Rectal smooth muscle tissue (tissue), 1 donor: ENCODE data around the gene EDEM2.

Source experiments
- H3K27ac ChIP-seq: one replicate; pipeline ENCODE4 v1.7.0; 2013; ENCODE audit warnings: low read depth, low read length, inconsistent platforms
- H3K27me3 ChIP-seq: one replicate; pipeline ENCODE4 v1.7.0; 2013; ENCODE audit warnings: low read length; ENCODE audit not compliant: control insufficient read depth, insufficient read depth
- H3K36me3 ChIP-seq: one replicate; pipeline ENCODE4 v1.7.0; 2013; ENCODE audit warnings: low read length; ENCODE audit not compliant: control insufficient read depth, insufficient read depth
- H3K4me1 ChIP-seq: one replicate; pipeline ENCODE4 v1.7.0; 2013; ENCODE audit warnings: low read length; ENCODE audit not compliant: control insufficient read depth, insufficient read depth
- H3K4me3 ChIP-seq: one replicate; pipeline ENCODE4 v1.7.0; 2013; ENCODE audit warnings: low read length
- H3K9ac ChIP-seq: one replicate; pipeline ENCODE4 v1.7.0; 2013; ENCODE audit warnings: low read length

EDEM2 gene

DNA sequence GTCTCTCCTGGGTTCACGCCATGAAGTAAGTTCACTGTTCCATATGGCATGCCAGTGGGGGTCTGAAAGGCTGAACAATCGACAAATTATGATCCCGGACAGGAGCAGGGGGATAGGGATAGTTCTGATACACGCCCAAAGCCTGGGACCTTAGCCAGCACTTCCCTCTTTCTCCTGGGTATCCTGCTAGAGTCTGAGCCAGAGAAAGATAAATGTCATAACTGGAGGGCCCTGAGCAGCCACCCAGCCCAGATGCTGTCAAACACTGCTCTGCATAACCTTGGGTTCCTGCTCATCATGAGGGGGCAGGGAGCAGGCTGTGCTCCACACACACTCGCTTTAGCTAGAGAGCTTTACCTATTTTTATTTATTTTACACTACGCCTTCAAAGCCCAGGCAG is 12.3 kb downstream of the EDEM2 start:
- H3K4me3 ChIP-seq = no peak overlapping the region
- peaks cover 17% of the 10 kb centered on the region for H3K36me3 ChIP-seq
- no peaks in the 10 kb centered on the region for H3K27me3 ChIP-seq
- H3K9ac ChIP-seq = no peak overlapping the region
- no peaks in the 10 kb centered on the region for H3K4me1 ChIP-seq
- H3K27ac ChIP-seq = no peak overlapping the region

DNA sequence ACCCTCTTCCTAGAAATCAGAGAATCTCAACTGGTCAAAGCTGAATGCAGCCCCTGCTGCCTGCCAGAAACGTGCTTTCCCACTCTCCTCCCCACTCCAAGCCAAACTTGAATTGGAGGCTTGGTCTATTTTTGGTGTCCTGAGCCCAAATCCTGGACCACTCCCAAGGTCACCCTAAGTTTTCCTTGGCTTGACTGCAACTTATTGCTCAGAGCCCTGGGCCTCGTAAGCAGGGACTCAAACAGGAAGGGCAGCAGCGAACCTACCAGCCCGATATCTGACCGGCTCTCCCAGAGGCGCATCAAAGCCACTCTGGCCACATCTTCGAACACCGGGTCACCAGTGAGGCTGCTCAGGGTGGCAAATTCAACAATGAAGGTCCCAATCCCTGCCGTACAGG is 12.7 kb downstream of the EDEM2 start:
- peaks cover 17% of the 10 kb centered on the region for H3K36me3 ChIP-seq
- no peak overlapping the region for H3K9ac ChIP-seq
- H3K27ac ChIP-seq = no peak overlapping the region
- H3K4me3 ChIP-seq = no peak overlapping the region
- H3K4me1 ChIP-seq = no peaks in the 10 kb centered on the region
- H3K27me3 ChIP-seq = no peaks in the 10 kb centered on the region

DNA sequence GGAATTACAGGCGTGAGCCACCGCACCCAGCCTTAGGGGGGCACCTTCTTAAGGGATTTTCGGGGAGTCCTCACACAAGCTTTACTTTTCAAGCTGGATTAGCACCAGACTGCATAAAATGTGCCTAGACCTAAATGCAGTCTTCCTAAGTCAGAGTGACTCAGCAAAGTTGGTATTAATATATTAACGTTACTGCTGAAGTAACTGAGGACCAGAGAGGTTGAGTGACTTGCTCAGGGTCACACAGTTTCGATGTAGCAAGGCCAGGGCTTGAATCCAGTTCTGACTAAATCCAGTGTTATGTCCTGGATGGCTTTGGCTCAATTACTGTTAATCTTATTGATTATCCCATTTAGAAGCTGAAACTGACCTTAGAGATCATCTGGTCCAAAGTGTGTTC is 13.4 kb downstream of the EDEM2 start:
- Histone ChIP-seq H3K36me3 (peaks cover 17% of the 10 kb centered on the region), H3K4me3 (no peak overlapping the region), H3K9ac (no peak overlapping the region), H3K4me1 (no peaks in the 10 kb centered on the region), H3K27ac (no peak overlapping the region), H3K27me3 (no peaks in the 10 kb centered on the region)

DNA sequence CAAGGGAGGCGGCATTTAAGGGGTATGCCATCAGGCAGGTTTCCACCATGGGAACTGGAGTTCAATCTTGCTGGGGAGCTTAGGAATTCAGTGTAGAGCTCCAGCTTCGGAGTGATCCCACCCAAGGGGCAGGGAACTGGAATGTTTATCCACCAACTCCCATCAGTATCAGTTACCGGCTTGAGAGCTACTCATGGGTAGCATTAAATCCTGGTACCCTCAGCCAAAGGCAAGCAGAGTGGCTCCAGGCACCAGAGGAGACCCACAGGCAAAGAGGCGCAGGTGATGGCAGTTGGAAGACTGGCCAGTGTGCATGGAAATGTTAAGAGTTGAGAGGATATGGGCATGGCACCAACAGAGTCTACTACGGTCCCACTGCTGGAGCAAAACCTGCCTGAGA is 14.1 kb downstream of the EDEM2 start:
- Histone ChIP-seq H3K36me3 (peaks cover 15% of the 10 kb centered on the region), H3K4me1 (no peaks in the 10 kb centered on the region), H3K27me3 (no peaks in the 10 kb centered on the region), H3K27ac (no peak overlapping the region), H3K4me3 (no peak overlapping the region), H3K9ac (no peak overlapping the region)

DNA sequence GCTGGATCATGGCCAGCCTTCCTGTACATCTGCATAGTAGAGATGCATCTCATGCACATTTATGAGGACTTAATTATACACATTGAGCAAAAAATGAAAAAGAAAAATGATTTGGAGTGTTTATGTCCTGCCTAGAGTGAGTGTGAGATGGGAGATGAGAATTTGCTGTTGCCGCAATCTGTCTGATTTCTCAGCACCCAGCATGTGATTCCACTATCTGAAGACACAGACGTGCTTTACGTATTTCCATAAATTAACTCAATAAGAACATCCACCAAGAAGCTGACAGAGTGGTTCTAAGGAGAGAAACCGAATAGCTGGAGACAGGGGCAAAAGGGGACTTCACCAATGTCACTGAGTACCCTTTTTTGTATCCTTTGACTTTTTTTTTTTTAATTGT is 15.2 kb downstream of the EDEM2 start:
- Histone ChIP-seq H3K27me3 (no peaks in the 10 kb centered on the region), H3K9ac (no peak overlapping the region), H3K27ac (no peak overlapping the region), H3K4me3 (no peak overlapping the region), H3K36me3 (peaks cover 8% of the 10 kb centered on the region), H3K4me1 (no peaks in the 10 kb centered on the region)

DNA sequence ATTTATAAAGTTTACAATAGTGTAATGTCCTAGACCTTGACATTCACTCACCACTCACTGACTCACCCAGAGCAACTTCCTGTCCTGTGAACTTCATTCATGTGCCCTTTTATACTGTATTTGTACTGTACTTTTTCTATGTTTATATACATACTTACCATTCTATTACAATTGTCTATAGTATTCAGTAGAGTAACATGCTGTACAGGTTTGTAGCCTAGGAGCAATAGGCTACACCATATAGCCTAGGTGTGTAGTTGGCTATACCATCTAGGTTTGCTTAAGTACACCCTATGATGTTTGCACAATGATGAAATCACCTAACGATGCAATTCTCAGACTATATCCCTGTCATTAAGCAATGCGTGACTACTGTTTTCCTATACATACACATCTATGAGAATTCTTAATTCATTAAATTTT is 17.5 kb downstream of the EDEM2 start:
- H3K27me3 ChIP-seq = no peaks in the 10 kb centered on the region
- no peak overlapping the region for H3K27ac ChIP-seq
- no peaks in the 10 kb centered on the region for H3K4me1 ChIP-seq
- no peak overlapping the region for H3K4me3 ChIP-seq
- H3K36me3 ChIP-seq = peaks cover 11% of the 10 kb centered on the region
- no peak overlapping the region for H3K9ac ChIP-seq

DNA sequence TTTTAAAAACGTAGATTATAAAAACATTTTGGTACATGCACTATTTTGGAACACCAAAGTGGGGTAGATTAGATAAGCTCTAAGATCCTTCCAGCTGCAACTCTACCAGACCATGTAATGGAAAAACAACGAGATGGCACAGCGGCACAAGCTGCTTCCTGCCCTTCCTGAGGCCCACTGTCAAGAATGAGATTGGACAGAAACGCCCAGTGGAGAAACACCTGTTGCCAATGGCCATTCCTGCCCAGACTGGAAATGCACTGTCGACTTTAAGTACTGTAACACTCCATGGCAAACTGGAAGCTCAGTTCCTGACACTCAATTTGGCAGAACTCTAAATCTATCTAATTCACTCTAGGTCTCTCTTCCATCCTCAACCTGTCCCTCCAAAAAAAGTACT is 21.4 kb downstream of the EDEM2 start:
- Histone ChIP-seq H3K36me3 (peaks cover 15% of the 10 kb centered on the region), H3K27me3 (no peaks in the 10 kb centered on the region), H3K4me1 (no peaks in the 10 kb centered on the region), H3K4me3 (no peak overlapping the region), H3K27ac (no peak overlapping the region), H3K9ac (no peak overlapping the region)

DNA sequence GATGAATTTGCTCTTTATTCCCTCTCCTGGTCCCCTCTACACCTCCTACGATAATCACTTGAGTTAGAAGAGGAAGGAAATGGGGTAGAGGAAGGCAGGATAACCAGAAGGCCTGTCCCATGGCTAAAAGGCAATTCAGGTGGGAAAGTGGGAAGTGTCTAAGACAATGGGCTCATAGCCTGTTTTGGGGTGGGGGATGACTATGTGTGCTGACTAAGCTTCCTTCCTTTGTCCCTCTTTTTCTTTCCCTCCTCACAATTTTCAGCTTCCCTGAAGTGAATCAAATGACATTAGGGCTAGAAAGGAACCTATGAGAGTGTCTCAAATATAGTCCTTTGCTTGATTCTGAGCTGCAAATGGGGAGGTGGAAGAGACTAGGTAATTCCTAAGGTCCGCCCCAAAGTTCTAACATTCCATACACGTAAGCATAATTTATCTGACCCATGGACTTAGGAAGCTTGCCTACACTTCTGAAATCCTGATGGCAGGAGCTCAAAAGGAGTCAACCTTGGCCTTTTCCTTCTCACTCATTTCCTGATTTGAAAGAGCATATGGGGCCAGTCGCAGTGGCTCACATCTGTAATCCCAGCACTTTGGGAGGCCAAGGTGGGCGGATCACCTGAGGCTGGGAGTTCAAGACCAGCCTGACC is 24.3 kb downstream of the EDEM2 start:
- Histone ChIP-seq H3K27ac (no peak overlapping the region), H3K4me3 (no peak overlapping the region), H3K9ac (no peak overlapping the region), H3K27me3 (no peaks in the 10 kb centered on the region), H3K36me3 (peaks cover 29% of the 10 kb centered on the region), H3K4me1 (no peaks in the 10 kb centered on the region)

DNA sequence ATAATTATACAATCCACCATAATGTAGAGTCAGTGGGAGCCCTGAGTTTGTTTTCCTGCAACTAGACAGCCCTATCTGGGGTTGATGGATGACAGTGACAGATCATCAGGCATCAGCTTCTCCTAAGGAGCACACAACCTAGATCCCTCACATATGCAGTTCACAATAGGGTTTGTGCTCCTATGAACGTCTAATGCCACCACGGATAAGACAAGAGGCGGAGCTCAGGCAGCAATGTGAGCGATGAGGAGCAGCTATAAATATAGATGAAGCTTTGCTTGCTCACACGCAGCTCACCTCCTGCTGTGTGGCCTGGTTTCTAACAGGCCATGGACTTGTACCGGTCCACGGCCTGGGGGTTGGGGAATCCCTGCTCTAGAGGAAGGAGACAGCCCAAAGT is 25.9 kb downstream of the EDEM2 start:
- Histone ChIP-seq H3K4me3 (no peak overlapping the region), H3K9ac (no peak overlapping the region), H3K27ac (no peak overlapping the region), H3K4me1 (no peaks in the 10 kb centered on the region), H3K27me3 (no peaks in the 10 kb centered on the region), H3K36me3 (peaks cover 29% of the 10 kb centered on the region)

DNA sequence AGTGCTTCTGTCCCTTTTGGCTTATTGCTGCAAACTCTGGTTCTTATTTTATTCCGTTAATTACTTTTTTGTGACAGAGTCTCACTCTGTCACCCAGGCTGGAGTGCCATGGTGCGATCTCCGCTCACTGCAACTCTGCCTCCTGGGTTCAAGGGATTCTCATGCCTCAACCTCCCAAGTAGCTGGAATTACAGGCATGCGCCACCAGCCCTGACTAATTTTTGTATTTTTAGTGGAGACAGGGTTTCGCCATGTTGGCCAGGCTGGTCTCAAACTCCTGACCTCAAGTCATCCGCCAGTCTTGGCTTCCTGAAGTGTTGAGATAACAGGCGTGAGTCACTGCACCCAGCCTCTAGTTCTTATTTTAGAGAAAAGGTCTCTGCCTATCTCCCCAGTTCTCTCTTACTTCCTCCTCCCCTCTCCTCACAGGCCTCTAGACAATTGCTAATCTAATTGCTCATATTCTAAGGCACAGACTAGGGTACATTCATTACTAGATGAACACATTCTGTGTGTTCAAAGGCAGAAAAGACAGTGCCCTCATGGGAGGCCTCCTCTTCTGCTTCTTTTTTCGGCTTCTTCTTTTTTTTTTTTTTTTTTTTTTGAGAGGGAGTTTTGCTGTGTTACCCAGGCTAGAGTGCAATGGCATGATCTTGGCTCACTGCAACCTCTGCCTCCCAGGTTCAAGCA is 27.0 kb downstream of the EDEM2 start:
- no peaks in the 10 kb centered on the region for H3K4me1 ChIP-seq
- no peak overlapping the region for H3K27ac ChIP-seq
- peaks cover 35% of the 10 kb centered on the region for H3K36me3 ChIP-seq
- no peak overlapping the region for H3K9ac ChIP-seq
- H3K27me3 ChIP-seq = no peaks in the 10 kb centered on the region
- no peak overlapping the region for H3K4me3 ChIP-seq

DNA sequence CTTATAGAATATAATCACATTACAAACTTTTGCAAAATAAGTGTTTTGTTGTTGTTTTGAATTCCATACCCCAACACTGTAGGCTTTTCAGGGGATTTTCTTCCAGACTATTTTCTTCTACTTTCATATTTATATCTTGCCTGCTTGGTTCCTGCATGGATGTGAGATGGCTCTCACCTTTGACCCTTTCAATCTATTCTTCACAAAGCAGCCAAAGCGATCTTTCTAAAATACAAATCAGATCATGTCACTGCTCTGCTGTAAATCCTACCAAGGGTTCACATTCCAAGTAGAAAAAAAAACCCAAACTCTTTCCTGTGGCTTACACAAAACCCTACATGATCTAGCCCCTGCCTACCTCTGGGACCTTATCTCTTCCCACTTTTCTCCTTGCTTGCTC is 29.5 kb downstream of the EDEM2 start:
- peaks cover 27% of the 10 kb centered on the region for H3K36me3 ChIP-seq
- no peak overlapping the region for H3K9ac ChIP-seq
- H3K4me3 ChIP-seq = no peak overlapping the region
- H3K27ac ChIP-seq = no peak overlapping the region
- no peaks in the 10 kb centered on the region for H3K4me1 ChIP-seq
- no peaks in the 10 kb centered on the region for H3K27me3 ChIP-seq

DNA sequence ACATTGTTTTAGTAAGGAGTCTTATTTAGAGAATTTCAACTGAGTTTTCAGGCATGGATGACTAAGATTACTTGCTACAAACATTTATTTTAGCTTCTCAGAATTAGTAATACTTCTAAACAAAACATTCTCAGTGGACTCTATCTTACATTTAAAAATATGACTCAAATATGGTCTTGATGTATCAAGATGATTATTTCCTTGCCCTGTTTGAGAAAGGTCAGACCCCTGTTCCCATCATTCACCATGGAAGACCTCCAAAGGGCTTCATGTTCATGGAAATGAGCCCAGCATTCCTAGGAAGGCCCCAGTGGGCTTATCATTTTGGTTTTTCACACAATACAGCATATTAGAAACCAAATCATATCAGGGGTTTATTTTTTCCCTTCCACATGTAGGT is 29.9 kb downstream of the EDEM2 start:
- no peak overlapping the region for H3K27ac ChIP-seq
- H3K4me3 ChIP-seq = no peak overlapping the region
- peaks cover 25% of the 10 kb centered on the region for H3K36me3 ChIP-seq
- no peak overlapping the region for H3K9ac ChIP-seq
- no peaks in the 10 kb centered on the region for H3K27me3 ChIP-seq
- H3K4me1 ChIP-seq = no peaks in the 10 kb centered on the region

DNA sequence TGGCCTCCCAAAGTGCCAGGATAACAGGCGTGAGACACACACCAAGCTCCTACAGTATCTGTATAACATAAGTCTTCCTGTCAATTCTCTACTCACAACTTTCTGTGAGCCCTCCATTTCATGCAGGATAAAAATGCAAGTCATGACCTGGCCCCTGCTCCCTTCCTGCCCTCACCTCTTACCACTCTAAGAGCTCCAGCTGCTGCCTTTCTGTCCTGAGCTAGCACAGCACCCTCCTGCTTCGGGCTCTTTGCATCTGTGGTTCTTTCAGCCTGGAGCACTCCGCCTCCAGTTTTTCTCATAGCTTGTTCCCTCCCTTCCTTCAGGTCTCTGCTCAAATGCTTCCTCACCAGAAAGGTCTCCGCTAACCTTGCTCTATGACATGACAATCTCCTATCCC is 30.9 kb downstream of the EDEM2 start:
- Histone ChIP-seq H3K4me1 (no peaks in the 10 kb centered on the region), H3K36me3 (peaks cover 25% of the 10 kb centered on the region), H3K27ac (no peak overlapping the region), H3K9ac (no peak overlapping the region), H3K27me3 (no peaks in the 10 kb centered on the region), H3K4me3 (no peak overlapping the region)
